ENCODE measurements around the gene BCL2L11.
"Not testable (repeated sequence)": the region's sequence is repeated elsewhere in the genome, so short reads cannot be mapped to it uniquely, and the experiment has no call there.

BCL2L11 gene

GRCh38 chr2:111120253-111121027 is at the start of gene BCL2L11:
Gene BCL2L11 (plus strand): TSS chr2:111120914. CDS start chr2:111123746, 2,832 bp downstream.
- peak; percentile 94 for DNase-seq

- no peak for DNase-seq
These were observed 49.0 kb upstream of the BCL2L11 start for GRCh38 chr2:111071600-111072171.

GRCh38 chr2:111072220-111072871 is 48.4 kb upstream of the BCL2L11 start:
- DNase-seq: no peak

GRCh38 chr2:111082659-111083058 is 38.1 kb upstream of the BCL2L11 start:
- not testable (repeated sequence) for DNase-seq

GRCh38 chr2:111091811-111092211 is 28.9 kb upstream of the BCL2L11 start:
- no peak for DNase-seq

GRCh38 chr2:111094691-111095090 is 26.0 kb upstream of the BCL2L11 start:
- no peak for DNase-seq

GRCh38 chr2:111095434-111095833 is 25.3 kb upstream of the BCL2L11 start:
- no peak for DNase-seq

GRCh38 chr2:111099402-111099801 is 21.3 kb upstream of the BCL2L11 start:
- DNase-seq: no peak

- no peak for DNase-seq
These were observed 20.5 kb upstream of the BCL2L11 start for GRCh38 chr2:111100087-111100764.

- no peak for DNase-seq
These were observed 19.9 kb upstream of the BCL2L11 start for GRCh38 chr2:111100765-111101162.

GRCh38 chr2:111101592-111101991 is 19.1 kb upstream of the BCL2L11 start:
- DNase-seq: no peak

GRCh38 chr2:111102216-111102615 is 18.5 kb upstream of the BCL2L11 start:
- DNase-seq: no peak

- DNase-seq: no peak
These were observed 14.8 kb upstream of the BCL2L11 start for GRCh38 chr2:111105926-111106325.

- DNase-seq: no peak
These were observed 14.0 kb upstream of the BCL2L11 start for GRCh38 chr2:111106706-111107105.

- no peak for DNase-seq
These were observed 11.9 kb upstream of the BCL2L11 start for GRCh38 chr2:111108745-111109271.

GRCh38 chr2:111111101-111111755 is 9.5 kb upstream of the BCL2L11 start:
- DNase-seq: no peak

- DNase-seq: no peak
These were observed 6.9 kb upstream of the BCL2L11 start for GRCh38 chr2:111113838-111114237.

- no peak for DNase-seq
These were observed 4.5 kb upstream of the BCL2L11 start for GRCh38 chr2:111116011-111116746.

- DNase-seq: peak; percentile 82
These were observed 3.7 kb upstream of the BCL2L11 start for GRCh38 chr2:111116843-111117597.

GRCh38 chr2:111117598-111118480 is 2.9 kb upstream of the BCL2L11 start:
- DNase-seq: no peak
